HG02588 (cell line): Measurements from ENCODE around the gene ZNF488.

ENCODE experiments used
- ATAC-seq: cut with Tn5 transposase; IDR thresholded peaks from one replicate; pipeline ENCODE4 v1.9.1; 2021; ENCODE audit warnings: mild to moderate bottlenecking, moderate library complexity; ENCODE audit not compliant: unreplicated experiment

Gene ZNF488

DNA sequence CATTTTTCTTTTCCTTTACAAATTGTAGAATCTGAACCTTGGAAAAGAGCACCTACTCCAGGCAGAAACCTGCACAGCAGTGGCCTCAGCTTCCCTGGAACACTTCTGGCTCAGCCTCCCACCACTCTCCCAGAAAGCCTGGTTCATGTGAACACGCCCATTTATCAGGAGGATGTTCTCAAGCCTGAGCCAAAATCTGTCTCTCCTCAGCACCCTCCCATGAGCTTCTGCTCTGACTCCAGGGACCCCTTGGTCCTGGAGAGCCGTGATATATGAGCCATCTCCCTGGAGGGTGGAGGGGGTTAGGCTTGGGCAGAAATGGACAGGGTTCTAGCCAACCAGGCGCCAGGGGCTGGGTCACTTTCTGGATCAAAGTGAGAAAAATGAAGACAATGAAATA lies 51.7 kb downstream of the ZNF488 start:
- no peak for ATAC-seq

DNA sequence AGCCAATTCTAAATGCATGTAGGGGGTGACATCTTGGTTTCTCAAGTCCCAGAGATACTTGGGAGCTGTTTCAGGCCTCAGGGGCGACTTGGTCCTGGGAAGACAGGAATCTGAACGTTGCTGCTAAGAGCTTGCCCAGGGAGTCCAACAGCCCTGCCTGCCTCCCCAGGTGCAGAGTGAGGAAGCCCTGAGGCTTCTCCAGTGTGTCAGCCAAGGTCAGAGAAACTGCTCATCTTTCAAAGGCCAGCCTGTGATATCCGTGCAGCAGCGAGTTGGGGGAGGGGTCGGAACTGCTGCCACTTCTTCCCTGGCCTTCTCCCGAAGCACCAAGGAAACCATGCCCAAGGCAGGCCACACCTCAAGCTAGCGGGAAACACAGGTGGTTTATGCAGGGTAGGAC lies 52.1 kb downstream of the ZNF488 start:
- ATAC-seq, result no peak

DNA sequence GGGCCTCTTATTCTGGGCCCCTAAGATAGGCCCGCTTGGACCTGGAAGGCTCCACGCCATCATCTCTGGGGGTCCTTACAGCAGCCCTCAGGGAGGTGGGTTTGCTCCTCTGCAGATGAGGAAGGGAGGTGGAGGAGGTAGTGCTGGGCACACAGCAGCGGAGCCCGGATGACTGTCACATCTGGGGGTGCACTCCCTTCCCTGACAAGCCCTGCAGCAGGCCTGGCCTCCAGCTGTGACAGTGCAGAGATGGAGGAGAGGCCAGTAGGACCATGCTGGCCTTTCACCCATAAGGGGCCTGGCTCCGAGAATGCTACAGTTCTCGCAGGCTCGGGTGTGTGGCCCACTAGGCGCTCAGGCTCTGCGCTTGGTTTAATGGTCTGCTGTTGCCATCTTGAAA lies 52.6 kb downstream of the ZNF488 start:
- no peak for ATAC-seq

- ATAC-seq, result no peak
These were observed 53.3 kb downstream of the ZNF488 start for GRCh38 chr10:47330804-47331203.

DNA sequence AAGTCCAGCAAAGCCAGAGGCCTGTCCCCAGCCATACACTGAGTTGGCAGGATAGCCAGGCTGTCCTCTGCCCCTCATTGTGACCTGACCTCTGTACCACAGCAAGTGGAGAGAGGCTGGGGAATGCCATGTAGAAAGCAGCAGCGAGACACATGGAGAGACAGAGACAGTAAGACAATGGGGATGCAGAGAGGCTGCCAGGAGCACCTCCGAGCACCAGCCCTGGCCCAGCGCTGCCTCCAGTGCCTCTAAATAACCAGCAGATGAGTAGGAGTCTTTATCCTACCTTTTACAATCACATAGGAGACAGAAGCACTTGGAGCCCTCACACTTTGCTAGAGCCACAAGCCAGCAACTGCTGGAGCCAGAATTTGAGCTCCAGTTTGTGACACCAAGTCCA lies 53.7 kb downstream of the ZNF488 start:
- ATAC-seq, result no peak

DNA sequence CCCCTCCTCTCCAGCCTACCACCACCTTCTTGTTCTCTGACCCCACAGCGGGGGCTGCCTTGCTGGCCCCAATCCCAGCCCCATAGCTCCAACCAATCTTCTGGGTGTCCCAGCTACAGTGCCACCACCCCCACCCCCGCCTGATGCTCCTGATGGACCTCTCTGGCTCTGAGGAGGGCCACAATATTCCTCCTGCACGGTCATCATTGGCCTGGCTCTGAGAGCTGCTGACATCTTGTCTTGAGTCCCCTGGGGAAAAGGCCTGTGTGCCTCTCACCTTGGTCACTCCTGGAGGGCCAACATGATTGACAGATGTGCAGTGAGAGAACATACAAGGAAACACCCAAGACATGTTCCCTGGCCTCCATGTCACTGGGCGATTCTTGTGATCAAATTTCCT lies 54.2 kb downstream of the ZNF488 start:
- ATAC-seq, result no peak

- ATAC-seq, result no peak
These were observed 57.2 kb downstream of the ZNF488 start for GRCh38 chr10:47326927-47327330.

DNA sequence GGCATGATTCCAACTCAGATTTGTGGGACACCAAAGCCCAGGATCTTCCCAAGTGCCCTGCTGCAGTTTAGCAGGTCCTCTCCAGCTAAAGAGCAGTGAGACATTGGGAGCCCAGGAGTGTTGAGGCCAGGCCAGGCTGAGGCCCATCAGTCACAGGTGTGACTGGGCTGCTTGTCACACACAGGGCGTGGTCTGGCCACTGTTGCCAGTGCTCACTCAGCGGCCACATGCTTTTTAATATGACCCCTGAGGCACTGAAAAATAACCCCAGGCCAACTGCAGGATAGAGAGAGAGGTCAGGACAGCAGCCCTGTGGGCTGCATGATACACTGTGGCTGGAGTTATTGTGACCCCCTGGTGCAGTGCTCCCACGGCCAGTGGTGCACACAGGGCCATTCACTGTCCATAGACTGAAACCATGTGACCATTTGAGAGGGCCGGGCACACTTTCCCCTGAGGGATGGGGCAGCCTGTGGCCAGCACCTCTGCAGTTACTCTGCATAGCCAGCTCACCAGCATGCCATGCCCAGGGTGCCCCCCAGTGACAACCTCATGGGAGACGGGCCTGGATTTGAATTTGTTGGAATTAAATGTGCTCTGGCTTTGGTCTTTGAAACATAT lies 57.7 kb downstream of the ZNF488 start:
- ATAC-seq, result no peak

GRCh38 chr10:47325303-47326291 lies 58.5 kb downstream of the ZNF488 start:
- ATAC-seq, result no peak

DNA sequence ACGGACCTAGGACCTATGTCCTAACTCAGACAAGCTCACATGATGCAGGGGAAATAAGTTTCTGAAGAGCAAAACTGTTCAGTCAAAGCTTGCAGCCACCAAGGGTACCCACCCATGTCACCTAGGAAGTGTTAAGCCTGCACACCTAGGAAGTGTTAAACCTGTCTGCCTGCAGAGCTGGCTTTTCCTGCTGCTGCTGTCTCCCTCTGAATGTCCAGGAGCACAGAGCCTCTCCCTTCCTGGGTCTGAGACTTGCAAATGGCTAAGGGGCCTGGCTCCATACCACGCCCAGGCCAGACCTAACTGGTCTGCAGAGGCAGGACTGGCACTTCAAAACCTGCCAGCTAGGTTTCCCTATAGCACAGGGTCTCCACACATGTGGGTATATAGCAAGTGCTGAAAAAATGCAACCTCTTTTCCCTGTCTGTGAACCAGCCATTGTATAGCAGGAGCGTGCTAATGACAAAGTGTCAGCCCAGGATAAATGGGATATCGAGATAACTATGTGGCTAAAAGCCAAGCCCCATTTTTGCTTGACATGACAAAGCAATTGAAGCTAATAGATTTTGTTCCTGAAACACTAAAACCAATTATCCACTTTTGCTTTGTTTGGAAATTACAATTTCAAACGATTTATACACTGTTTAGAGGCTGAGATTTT lies 60.3 kb downstream of the ZNF488 start:
- no peak for ATAC-seq

DNA sequence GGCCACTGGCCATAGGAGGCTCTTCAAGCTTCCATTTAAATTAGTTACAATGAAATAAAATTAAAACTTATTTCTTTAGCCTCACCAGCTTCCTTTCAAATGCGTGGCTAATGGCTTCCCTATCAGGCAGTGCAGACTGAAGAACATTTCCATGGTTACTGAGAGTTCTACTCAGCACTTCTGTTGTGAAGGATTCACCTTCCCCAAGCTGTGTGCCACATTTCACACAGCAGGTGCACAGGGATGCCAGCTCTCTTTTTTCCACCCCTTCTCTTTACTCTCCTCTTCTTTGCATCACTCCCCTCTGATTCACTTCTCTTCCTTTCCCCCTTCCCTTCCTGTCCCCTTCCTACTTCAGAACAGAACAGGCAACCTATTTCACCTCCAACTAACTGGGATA lies 61.0 kb downstream of the ZNF488 start:
- ATAC-seq, result no peak

GRCh38 chr10:47322300-47323061 lies 61.6 kb downstream of the ZNF488 start, which contains the start of gene GDF2:
Gene GDF2 (plus strand): TSS chr10:47322454. CDS start chr10:47322669, 215 bp downstream.
- ATAC-seq, result no peak

DNA sequence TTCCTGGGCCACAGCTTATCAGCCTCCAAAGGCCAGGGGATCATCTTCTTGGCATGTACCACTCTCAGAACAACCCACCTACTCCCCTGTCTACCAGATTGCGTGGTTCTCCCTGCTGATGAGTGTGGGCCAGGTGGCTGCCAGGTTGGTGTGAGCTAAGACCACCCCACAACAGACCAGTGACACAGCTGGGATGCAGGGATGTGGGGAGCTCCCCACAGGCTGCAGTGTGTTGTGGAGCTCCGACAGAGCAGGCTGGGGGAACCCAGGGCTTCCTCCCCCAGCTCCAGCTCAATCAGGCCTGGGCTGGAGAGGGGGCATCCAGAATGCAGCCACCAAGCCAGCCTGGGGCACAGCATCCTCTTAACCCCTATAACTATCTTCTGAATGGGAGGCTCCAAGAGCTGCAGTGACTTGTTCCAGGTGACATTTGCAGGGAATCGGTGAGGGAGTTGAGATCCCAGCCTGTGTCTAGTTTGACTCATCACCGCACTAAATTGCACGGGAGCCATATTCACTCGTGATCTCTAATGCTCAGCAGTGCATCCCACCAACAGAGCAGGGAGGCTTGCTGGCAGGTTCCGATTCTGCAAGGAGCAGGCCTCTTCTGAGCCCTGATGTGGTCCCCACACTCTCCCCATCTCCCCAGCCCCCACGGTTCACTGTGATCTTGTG lies 62.4 kb downstream of the ZNF488 start:
- ATAC-seq, result no peak

DNA sequence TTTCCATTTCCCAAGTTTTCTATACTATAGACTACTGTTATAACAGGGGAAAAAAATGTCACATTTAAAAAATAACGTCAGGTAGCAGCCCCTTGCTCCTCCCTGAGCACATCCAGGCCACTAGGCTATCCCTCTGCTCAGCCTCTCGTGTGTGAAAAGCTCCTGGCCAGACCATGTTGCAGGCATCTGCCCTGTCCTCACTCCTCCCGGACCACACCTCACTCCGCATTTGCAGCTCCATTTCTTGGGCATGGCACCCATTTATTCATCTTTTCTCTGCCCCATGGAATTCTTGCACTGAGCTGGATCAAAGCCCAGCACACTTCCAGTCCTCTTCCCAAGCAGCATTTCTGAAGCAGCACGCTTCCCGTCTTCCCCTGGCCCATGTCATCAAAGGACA lies 63.3 kb downstream of the ZNF488 start:
- no peak for ATAC-seq

DNA sequence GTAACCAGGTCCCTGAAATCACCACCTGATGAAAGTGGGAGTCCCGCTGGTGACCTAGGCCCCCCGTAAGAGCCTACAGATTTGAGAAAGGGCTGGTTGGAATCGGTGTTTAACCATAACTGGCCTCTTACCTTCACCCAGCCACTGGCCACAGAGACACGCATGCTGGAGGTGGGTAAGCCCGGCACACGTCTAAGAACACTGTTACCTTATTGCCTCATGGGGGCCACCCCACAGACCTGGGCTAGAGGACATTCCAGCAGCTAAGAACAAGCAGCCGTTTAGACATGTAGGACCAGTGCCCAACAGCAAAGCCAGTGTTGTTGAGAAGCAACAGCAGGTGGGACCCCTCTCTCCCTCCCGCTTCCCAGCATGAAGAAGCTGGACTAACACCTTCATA lies 64.3 kb downstream of the ZNF488 start:
- no peak for ATAC-seq

DNA sequence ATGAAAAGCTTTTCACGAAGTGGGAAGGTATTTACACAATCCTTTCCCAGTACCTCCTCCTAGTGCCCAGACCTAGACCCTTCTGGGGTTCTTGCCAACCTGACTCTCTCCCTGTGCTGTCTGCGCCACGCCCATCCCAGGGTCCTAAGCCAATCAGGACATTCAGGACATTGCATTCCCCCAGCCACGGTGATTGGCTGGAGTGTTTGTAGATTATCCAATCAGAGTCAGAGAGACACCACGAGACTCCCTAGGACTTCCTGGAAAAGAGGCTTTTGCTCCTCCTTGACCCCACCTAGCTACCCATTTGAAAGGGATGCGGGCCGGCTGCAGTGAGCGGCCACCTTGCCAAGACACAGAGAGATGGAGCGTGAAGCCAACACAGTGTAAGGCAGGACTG lies 65.4 kb downstream of the ZNF488 start:
- no peak for ATAC-seq

DNA sequence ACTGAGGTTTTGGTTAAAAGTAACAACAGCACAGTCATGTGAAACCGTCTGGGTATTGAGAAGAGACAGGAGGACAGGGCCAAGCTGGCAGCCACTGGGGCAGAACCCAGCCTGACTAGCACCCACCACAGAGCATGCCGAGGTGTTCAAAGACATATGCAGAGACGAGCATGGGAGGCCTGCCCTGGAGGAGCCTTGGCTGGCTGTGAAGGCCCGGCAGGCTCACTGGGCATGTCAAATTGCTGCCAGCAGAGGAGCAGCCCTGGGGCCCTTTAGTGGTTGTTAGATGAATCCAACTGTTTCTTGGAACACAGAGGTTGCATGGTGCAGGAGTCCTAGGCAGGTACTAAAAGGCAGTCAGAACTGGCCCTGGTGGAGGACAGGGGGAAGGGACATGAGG lies 66.8 kb downstream of the ZNF488 start:
- ATAC-seq, result no peak

DNA sequence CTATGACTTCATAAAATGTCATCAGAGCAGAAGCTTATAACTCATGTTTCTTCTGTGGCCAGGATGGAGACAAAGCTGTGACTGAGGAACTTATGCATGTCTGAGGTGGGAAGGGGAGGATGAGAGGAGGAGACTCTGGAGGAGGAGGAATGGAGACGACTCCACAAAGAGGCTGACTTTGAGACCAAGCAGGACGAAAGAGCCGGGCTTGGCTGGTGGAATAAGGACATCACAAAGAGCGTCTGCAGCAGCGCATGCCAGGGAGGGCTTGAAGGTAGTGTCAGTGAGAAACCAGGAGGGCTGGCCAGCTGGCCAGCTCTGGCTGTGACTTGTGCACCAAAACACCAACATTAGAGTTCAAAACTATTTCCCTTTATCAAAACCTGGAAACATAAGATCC lies 68.0 kb downstream of the ZNF488 start:
- no peak for ATAC-seq
